Measurements from ENCODE around the gene PRPF6. TPM values are rescaled to one million over a fixed set of nuclear protein-coding genes. Genes with fewer than 3 reads are reported as not detected.

PRPF6 gene
- total and polyA plus RNA-seq, 2 of the 13 experiments (the other 11 are each of a cell fraction or from before 2014, with no cell fraction given) = 63.7 to 101 TPM

- TF ChIP-seq LRRFIP1 (CRISPR knock-in tag; conservative IDR thresholded peaks at IDR 0.05) = no peak
- no peak for TF ChIP-seq ZBTB21 (CRISPR knock-in tag; IDR thresholded peaks at IDR 0.05)
- TF ChIP-seq GTF2F1 (IDR thresholded peaks at IDR 0.05; ENCODE audit: low read length) = no peak
- TF ChIP-seq KDM5A (IDR thresholded peaks at IDR 0.05; ENCODE audit: borderline replicate concordance, low read length) = no peak
- TF ChIP-seq KLF11 (CRISPR knock-in tag; IDR thresholded peaks at IDR 0.05) = no peak
- no peak for TF ChIP-seq TBX2 (CRISPR knock-in tag; IDR thresholded peaks at IDR 0.05; ENCODE audit: borderline replicate concordance)
- no peak for TF ChIP-seq MAFF (IDR thresholded peaks at IDR 0.05; ENCODE audit: low read depth, low read length)
- no peak for TF ChIP-seq NFKB2 (CRISPR knock-in tag; IDR thresholded peaks at IDR 0.05; ENCODE audit: borderline replicate concordance)
- TF ChIP-seq ADNP (CRISPR knock-in tag; IDR thresholded peaks at IDR 0.05) = peak; percentile 87; the same call in 1 of the 2 replicates
- peak; percentile 59 for TF ChIP-seq ELF1 (CRISPR knock-in tag; IDR thresholded peaks at IDR 0.05)
- TF ChIP-seq ZNF850 (CRISPR knock-in tag; conservative IDR thresholded peaks at IDR 0.05) = no peak; the same call in 1 of the 2 replicates
- TF ChIP-seq ZNF530 (CRISPR knock-in tag; IDR thresholded peaks at IDR 0.05; ENCODE audit: low read depth) = no peak
- no peak; the same call in 1 of the 2 replicates for TF ChIP-seq TBP (CRISPR knock-in tag; IDR thresholded peaks at IDR 0.05)
- TF ChIP-seq HOXA7 (CRISPR knock-in tag; IDR thresholded peaks at IDR 0.05) = no peak
- TF ChIP-seq, protein P1, sequence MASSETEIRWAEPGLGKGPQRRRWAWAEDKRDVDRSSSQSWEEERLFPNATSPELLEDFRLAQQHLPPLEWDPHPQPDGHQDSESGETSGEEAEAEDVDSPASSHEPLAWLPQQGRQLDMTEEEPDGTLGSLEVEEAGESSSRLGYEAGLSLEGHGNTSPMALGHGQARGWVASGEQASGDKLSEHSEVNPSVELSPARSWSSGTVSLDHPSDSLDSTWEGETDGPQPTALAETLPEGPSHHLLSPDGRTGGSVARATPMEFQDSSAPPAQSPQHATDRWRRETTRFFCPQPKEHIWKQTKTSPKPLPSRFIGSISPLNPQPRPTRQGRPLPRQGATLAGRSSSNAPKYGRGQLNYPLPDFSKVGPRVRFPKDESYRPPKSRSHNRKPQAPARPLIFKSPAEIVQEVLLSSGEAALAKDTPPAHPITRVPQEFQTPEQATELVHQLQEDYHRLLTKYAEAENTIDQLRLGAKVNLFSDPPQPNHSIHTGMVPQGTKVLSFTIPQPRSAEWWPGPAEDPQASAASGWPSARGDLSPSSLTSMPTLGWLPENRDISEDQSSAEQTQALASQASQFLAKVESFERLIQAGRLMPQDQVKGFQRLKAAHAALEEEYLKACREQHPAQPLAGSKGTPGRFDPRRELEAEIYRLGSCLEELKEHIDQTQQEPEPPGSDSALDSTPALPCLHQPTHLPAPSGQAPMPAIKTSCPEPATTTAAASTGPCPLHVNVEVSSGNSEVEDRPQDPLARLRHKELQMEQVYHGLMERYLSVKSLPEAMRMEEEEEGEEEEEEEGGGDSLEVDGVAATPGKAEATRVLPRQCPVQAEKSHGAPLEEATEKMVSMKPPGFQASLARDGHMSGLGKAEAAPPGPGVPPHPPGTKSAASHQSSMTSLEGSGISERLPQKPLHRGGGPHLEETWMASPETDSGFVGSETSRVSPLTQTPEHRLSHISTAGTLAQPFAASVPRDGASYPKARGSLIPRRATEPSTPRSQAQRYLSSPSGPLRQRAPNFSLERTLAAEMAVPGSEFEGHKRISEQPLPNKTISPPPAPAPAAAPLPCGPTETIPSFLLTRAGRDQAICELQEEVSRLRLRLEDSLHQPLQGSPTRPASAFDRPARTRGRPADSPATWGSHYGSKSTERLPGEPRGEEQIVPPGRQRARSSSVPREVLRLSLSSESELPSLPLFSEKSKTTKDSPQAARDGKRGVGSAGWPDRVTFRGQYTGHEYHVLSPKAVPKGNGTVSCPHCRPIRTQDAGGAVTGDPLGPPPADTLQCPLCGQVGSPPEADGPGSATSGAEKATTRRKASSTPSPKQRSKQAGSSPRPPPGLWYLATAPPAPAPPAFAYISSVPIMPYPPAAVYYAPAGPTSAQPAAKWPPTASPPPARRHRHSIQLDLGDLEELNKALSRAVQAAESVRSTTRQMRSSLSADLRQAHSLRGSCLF (CRISPR knock-in tag; IDR thresholded peaks at IDR 0.05; ENCODE audit: borderline replicate concordance) = no peak
- no peak; the same call in 1 of the 2 replicates for TF ChIP-seq POLR2AphosphoS5 (IDR thresholded peaks at IDR 0.05; ENCODE audit: low read depth, low read length)
- TF ChIP-seq SMAD3 (CRISPR knock-in tag; IDR thresholded peaks at IDR 0.05) = no peak
- peak; percentile 68 for TF ChIP-seq SALL2 (CRISPR knock-in tag; IDR thresholded peaks at IDR 0.05)
- no peak for TF ChIP-seq NONO (IDR thresholded peaks at IDR 0.05)
- 0 out of 2 replicates have a peak, but pooled peaks have one; percentile 38 for TF ChIP-seq NONO (CRISPR knock-in tag; conservative IDR thresholded peaks at IDR 0.05)
- TF ChIP-seq HHEX (CRISPR knock-in tag; IDR thresholded peaks at IDR 0.05) = no peak
- TF ChIP-seq ZNF746 (CRISPR knock-in tag; IDR thresholded peaks at IDR 0.05) = no peak
- no peak for TF ChIP-seq KDM6A (CRISPR knock-in tag; IDR thresholded peaks at IDR 0.05; ENCODE audit: low read depth)
- TF ChIP-seq SYNCRIP (IDR thresholded peaks at IDR 0.05; ENCODE audit: insufficient read depth, low read depth, low read length) = no peak
- TF ChIP-seq ZSCAN22 (CRISPR knock-in tag; IDR thresholded peaks at IDR 0.05) = no peak
- TF ChIP-seq PITX1 (CRISPR knock-in tag; IDR thresholded peaks at IDR 0.05) = peak; percentile 24; the same call in 1 of the 2 replicates
- TF ChIP-seq HMGA1 (CRISPR knock-in tag; conservative IDR thresholded peaks at IDR 0.05) = no peak
These were observed 98.5 kb downstream of the PRPF6 start, which contains the start of gene RGS19 (continued) for GRCh38 chr20:64079273-64080012.

All from HepG2 (cell line).